Neural progenitor cell (in vitro differentiated cells): ENCODE data around the gene CDSN.

Experiments
- CTCF ChIP-seq: fragments of 200-600 bp; sonication (generic); IDR thresholded peaks from 2 replicates; pipeline ENCODE4 v1.5.1; 2017; ENCODE audit warnings: antibody characterized with exemption, mild to moderate bottlenecking
- EZH2 ChIP-seq: fragments of 200-600 bp; sonication (generic); IDR thresholded peaks from 2 replicates; pipeline ENCODE4 v1.6.1; 2017; ENCODE audit warnings: antibody characterized with exemption, mild to moderate bottlenecking, moderate library complexity

- no peak for TF ChIP-seq CTCF
- TF ChIP-seq EZH2: no peak
Observed at GRCh38 chr6:31121131-31121790, 1.0 kb upstream of the CDSN start.
